Muscle of arm (tissue), 12 donors: ENCODE data around the gene FERMT3. TPM values are rescaled to one million over a fixed set of nuclear protein-coding genes. Genes with fewer than 3 reads are reported as not detected.
"Not testable (repeated sequence)": the region's sequence is repeated elsewhere in the genome, so short reads cannot be mapped to it uniquely, and the experiment has no call there.

Source experiments
- DNase-seq: peaks from one replicate; pipeline ENCODE4 v3.0.0-alpha.2; 2013
- polyA plus RNA-seq, 12 donors: library from polyadenylated mRNA; unstranded; fragments of 120-200 nt; gene quantifications; one replicate each; pipeline ENCODE4 v1.2.1, GENCODE V29; 2013; ENCODE audit not compliant: insufficient read length in 12 of 12

Gene FERMT3
- polyA plus RNA-seq, 12 donors: 5.2 to 16.7 (median 7.5) TPM; not detected in 1

DNA sequence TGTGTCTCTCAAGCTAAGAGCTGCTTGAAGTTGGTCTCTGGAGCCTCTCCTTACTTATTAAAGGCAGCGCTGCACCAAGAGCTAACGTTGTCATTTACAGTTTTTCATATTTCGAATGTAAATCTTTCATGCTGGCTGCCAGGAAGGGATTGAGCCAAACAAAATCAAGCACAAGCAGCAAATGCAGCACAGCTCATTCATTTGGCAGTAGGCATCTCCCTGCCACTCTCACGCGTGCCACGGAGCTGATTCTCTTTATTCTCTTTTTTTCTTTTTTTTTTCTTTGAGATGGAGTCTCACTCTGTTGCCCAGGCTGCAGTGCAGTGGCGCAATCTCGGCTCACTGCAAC, 26.4 kb downstream of the FERMT3 start:
- DNase-seq: no peak

DNA sequence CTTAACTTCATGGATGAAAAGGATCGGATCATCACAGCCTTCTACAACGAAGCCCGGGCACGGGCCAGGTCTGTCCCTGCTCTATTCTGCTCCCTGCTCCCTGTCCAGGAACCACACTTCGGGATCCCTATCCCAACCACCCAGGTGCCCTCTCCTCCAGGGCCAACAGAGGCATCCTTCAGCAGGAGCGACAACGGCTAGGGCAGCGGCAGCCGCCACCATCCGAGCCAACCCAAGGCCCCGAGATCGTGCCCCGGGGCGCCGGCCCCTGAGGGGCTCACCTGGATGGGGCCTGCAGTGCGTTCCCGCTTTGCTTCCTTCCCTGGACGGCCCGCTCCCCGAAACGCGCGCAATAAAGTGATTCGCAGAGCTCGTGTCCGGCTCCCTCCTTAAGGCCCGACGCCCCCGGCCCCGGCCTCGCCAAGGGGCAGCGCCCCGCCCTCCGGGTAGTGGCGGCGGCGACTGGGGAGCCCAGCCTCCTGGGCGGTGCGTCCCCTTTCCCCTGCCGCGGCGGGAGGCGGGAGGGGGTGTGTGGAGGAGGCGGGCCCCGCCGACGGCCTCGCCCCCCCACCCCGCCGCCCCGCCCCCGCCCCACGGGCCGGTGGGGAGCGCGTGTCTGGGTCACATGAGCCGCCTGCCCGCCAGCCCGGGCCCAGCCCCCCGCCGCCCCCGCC, 27.5 kb downstream of the FERMT3 start, which contains the start of gene VEGFB:
Gene VEGFB, plus strand, starts transcription at position 672 of the 674 bp plus-strand sequence. CDS start 250 bp downstream, outside the sequence.
- DNase-seq: no peak

DNA sequence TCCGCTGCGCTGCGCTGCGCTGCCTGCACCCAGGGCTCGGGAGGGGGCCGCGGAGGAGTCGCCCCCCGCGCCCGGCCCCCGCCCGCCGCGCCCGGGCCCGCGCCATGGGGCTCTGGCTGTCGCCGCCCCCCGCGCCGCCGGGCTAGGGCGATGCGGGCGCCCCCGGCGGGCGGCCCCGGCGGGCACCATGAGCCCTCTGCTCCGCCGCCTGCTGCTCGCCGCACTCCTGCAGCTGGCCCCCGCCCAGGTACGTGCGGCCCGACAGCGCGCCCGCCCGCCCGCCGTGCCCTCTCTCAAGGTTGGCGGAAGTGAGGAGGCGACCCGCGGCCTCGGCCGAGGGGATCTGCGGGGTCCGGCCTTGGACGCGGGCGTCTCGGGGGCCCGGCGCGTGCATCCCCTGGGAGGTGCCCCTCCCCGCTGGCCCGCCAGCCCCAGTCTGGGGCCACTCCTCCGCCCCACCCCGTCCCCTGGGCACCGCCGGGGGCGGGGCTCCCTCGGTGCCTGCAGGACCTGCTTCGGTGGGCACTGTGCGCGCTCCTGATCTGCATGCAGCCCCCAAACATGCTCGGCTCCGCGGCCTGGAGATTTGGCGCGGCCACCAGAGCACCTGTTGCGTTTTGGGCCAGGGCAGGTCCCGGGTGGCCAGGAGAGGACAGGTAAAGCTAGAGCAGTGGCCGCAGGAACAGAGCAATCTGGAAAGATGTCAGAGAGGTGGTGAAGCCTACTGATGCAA, 28.3 kb downstream of the FERMT3 start:
- DNase-seq: no peak

DNA sequence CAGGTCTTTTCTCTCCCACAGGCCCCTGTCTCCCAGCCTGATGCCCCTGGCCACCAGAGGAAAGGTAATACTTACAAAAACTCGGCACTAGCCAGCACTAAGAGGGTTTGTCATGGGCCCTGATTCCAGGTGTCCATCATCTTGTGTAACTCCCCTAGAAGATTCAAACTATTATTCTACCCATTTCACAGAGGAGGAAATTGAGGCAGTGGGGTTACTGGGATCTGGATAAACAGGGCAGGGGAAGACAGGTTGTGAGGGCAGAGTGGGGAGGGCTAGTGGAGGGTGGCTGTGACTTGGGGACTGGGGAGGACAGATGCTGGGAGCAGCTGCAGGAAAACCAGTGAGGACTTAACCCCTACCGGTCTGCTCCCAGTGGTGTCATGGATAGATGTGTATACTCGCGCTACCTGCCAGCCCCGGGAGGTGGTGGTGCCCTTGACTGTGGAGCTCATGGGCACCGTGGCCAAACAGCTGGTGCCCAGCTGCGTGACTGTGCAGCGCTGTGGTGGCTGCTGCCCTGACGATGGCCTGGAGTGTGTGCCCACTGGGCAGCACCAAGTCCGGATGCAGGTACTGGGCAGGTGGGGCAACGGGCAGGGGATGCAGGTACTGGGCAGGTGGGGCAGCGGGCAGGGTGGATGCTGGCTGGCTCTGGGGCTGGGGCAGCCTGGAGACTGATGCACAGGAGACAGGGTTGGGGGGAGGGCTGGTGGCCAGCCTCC, 29.1 kb downstream of the FERMT3 start:
- DNase-seq: no peak

DNA sequence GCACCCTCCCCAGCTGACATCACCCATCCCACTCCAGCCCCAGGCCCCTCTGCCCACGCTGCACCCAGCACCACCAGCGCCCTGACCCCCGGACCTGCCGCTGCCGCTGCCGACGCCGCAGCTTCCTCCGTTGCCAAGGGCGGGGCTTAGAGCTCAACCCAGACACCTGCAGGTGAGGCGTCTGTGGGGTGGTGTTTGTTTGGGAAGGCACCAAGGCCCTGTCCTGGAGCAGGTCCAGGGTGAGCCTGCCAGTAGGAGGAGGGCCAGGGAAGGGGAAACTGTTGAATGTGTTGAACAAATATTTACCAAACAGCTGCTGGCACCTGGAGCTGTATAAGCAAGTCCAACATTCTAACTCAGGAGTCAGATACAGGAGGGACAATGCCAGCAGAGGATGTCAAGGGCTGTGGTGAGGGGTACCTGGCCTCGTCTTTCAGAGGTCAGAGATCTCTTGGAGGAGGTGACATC, 31.0 kb downstream of the FERMT3 start:
- no peak for DNase-seq

DNA sequence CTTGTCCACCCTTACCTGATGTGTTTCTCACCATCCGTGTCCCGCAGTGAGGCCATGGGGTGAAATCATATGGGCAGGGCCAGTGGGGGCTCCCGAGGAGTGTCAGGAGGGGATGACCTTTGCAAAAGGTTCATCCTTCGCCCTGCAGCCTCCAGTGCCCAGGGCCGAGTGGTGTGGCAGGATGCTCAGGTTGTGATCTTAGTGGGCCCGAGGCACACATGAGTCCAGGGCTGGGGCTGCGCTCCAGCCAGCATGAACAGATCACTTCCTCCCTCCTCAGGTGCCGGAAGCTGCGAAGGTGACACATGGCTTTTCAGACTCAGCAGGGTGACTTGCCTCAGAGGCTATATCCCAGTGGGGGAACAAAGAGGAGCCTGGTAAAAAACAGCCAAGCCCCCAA, 31.6 kb downstream of the FERMT3 start:
- DNase-seq: no peak

DNA sequence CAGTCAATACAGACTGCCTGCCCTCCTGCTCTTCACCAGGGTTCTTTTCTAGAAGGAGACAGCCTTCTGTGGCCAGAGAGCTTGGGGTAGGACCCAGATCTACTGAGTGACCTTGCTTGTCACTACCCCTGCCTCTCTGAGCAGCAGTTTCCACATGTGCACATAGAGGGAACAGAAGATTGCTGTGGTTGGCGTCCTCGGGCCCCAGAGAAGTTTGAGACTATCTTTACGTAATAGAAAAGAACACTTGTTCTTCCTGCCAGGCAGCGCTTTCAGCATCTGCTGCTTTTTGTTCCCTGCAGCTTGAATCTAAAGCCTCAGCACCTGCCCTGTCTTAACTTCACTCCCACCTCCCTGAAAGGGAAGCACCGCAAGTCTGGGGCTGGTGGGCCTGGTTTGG, 32.5 kb downstream of the FERMT3 start:
- DNase-seq: no peak

DNA sequence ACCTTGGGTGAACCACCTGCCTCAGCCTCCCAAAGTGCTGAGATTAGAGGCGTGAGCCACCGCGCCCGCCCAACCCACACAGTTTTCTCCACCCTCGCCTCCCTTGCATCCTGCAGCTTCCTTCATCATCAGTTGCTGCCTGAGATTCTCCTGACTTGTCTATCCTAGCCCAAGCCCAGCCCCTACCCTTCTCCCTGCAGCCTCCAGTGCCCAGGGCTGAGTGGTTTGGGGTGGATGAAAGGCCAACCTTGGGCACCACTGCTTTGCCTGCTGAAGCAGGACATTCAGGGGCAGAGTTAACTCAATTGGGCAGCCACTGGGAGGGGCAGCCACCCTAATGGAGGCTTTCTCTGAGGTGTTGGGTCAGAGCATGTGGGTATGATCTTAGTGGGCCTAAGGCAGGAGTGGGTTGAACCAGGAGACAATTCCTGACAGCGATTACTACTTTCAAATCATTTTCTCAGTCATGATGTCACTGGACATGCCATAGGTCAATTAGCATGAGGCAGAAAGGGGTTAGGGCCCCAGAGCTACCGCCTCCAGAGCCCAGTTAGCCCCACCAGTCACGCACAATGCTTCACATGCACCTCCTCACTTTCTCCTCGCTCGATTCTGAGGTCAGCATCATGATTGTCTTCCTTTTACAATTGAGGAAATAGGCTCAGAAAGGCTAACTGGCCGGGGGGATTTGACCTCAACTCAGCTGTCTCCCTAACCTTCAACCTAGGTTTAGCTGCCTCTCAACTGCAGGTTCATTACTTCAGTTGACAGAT, 33.3 kb downstream of the FERMT3 start:
- no peak for DNase-seq

DNA sequence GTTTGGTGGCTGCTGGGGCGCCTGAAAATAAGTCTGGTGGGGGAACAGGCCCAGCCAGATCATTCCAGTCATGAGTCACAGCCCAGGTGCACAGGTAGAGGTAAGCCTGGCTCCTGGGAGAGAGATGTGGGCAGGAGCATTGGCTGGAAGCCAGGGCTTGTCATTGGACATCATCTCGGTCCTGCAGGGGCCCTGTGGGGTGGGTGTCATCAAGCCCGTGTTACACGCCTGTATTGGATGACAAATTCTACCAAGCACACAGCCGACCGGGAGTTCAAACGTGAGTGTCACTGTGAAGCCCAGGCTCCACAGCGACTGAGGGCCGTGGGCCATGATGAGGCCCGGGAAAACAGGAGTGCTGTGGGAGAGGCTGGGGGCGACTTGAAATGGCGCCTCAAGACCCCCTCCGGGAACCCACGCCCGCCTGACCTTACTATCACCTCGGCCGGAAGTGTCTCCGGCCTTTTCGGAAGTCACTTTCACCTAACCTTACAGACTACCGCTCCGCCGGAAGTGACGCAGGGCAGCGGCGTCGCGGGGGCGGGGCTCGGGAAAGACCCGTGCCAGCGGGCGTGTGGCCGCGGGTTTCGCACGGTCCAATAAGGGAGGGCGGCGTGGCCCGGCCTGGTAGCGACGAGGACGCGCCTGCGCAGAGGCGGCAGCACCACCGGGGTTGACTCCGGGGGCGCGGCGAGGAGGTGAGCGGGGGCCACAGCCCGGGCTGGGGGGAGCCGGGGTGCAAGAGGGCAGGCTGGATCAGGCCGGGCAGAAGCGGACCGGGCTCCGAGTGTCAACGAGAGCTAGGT, 34.1 kb downstream of the FERMT3 start, which contains the start of gene FKBP2:
Gene FKBP2, plus strand, starts transcription at position 661 of the 806 bp plus-strand sequence. CDS start 1,293 bp downstream, outside the sequence.
- DNase-seq: peak; percentile 98

DNA sequence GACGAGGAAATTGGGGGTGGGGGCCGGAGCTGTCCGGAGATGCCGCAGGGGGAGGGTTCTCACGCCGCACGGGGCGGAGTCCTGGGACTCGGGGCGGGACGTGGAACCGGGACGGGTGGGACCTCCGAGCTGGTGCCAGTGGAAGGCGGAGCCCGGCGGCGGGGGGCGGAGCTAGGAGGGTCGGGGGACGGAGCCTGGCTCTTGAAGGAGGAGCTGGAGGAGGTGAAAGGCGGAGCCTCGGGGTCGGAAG, 34.6 kb downstream of the FERMT3 start:
- no peak for DNase-seq

DNA sequence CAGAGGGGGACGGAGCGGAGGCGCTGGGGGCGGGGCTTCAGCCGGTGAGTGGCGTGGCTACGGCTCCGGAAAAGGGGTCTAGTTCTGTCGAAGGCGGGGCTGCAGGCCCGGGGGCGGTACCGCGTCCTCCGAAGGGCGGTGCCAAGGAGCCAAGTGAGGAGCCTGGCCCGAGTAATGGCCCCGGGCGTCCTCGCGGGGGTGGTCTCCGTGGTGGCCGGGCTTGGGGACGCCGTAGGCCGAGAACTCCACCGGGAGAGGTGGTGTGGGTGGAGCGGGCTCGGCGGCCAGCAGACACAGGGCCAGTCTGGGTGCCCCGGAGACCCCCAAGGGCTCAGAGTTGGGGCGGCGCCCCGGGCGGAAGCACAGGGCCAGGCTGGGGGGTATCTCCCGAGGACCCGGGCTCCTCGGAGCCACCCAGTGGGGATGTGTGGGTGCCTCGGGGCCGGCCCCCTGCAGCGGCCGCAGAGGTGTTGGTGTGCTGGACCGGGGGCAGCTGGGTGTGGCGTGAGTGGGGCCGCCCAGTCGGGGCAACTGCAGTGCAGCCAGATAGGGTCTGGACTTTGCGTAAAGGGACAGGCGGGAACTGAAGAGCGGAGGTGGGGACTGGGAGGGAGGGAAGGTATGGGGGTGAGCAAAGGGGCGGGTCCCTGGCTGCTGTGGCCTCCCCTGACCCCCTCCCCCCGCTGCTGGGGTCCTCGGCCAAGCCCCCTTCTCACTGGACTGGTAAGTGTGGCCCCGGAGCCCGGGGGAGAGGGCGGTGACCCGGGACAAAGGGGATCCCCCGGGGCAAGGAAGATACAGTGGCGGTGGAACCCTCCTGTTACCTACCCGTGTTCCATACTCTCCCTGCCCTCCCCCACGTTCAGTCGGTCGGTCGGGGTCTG, 35.2 kb downstream of the FERMT3 start:
- DNase-seq: peak; percentile 100

DNA sequence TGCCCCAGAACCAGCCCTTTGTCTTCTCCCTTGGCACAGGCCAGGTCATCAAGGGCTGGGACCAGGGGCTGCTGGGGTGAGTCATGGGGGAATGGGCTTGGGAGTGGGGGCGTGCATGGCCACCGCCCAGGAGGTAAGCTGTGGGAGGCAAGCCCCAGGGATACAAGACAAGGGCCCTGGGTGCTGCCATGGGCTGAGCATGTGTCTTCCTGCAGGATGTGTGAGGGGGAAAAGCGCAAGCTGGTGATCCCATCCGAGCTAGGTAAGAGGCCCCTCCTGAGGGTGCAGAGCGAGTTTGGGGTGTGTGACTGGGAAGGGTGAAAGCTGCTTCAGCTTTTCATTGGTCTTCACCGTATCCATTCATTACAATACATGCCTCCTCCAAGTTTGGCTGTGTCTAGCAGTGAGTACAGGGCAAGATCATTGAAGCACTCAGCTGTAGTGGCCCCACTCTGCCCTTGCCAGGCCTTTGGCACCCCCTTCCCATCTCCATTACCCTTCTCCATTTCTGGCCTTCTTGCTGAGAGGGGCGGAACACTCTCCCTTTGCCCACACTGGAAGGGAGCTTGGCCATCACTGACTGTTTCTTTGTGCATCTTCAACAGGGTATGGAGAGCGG, 36.8 kb downstream of the FERMT3 start:
- no peak for DNase-seq

DNA sequence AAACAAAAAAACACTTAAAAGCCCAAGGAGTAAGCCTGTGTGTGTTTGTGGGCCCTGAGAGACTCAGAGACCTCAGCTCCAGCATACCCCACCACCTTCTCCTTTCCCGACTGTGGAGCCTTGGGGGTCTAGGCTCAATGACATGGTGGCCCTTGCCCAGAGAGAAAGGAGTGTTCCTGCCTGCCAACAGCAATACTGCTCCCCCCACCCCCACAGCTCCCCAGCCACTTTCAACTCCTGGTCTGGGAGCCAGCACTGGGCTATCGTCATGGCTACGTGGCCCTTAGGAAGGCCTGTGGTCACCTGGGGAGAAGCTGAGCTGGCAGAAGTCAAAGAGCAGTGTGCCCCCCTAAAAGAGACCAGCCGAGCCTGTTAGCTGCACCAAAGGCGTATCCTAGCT, 37.6 kb downstream of the FERMT3 start:
- no peak for DNase-seq

DNA sequence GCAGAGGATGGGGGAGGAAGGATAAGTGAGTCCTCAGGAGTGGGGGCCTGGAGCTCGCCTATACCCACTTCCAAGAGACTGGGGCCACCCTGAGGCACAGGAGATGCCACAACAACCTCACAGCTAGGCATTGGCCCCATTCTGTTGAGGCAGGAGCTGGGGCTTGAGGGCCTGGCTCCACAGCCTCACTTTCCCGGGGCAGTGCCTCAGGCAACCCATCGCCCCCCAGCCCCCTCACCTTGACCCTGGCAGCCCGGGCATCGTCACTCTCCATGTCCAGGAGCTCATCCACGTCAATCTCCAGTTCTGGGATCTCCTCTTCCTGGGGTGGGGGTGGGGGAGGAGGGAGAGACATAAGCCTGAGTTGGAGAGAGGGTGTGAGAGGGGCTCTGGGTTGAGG, 38.4 kb downstream of the FERMT3 start:
- no peak for DNase-seq

DNA sequence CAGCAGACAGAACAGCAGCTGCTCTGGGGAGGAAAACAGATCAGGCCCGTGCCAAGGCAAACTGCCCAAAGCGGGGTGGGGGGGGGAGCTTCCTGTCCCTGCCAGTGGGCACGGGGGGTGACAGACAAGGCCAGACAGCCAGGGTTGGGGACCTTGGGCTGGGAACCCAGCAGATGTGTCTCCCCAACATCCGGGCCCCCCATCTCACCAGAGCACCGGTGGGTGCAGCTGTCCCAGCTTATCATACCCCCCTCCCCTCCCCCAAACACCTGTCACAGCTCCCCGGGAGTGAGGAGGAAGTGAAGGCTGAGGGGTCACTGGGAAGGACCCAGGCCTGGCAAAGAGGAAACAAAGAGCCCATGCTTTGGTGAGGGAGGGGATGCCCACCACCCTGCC, 38.9 kb downstream of the FERMT3 start:
- DNase-seq: no peak

DNA sequence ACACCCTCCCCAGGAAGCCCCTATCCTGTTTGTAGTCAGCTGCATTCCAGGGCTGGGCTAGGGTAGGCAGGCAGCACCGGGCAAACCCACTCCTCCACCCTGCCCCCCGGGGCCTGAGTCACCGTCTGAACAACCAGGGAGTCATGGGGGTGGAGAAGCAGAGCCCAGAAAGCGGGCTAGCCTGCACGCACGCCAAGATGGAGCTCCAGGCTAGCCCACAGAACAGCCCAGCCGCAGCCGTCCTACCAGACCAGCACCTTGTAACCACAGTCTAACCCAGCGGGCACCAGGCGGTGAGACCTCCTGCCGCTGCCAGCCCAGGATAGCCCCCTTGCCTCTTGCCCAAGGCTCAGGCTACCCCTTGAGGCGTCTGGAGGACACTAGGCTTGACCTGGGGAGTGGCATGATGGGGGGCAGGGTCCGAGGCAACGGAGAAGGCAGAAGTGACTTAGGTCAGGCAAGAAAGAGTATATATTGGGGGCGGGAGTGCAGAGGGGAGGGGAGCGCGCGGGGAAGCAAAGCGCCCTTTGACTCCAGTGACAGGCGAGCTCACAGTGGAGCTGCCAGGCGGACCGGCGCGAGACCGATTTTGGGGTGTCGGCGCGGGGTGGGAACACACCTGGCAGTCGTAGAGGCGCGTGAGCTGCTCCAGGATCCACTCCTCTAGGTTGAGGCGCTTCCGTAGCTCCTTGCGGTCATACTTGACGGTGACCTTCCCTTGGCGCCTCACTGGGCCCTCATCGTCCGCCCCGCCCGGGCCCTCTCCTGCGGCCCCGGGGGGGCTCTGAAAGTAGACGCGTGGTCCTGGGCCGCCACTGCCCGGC, 39.5 kb downstream of the FERMT3 start:
- no peak for DNase-seq

DNA sequence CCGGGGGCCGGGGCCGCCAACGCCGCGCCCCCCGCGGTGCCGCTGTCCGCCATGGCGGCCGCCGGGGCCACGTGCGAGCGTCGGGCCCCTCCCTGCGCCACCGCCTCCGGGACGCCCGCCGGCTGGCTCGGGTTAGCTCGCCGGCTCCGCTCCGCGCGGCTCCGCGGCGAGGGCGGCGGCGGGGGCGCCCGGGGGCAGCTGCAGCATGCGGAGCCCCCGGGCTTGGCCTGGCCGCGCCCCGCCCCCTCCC, 40.0 kb downstream of the FERMT3 start:
- DNase-seq: not testable (repeated sequence)

DNA sequence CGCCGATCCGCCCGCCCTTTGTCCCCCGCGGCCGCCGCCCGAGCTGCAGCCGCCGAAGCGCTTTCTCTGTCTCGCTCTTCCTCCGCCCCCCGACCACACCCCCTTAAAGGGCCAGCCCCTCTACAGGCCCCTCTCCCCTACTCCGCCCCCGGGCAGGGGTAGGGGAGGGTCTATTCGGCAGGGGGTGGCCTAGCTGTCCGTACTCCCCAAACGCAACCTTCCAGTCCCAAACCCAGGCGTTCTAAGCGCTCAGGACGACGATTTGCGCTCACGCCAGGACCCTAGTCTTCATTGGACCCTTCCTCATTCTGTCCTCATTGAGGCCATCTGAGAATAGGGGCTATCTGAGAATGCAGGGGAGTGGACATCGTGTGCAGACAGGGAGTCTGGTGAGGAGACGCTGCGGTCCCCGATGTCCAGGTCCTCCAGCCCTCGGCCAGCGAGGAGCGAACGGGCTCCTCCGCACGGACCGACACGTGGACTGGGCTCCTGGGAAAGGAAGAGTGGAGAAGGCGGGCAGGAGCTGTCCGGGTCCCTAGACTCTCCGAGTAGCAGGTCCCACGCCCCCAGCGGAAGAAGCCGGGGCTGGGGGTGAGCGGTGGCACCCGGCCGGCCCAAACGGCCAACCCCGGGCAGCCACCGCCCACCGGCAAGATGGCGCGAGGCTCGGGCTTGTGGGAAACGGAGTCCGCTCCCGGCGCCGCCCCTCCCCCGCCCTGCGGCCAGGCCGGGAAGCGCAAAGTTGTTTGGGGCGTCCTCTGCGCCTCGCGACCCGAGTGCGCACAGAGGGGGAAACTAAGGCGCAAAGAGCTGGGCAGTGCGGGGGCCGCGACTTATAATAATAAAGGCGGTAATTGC, 40.6 kb downstream of the FERMT3 start, which contains the start of gene PPP1R14B:
Gene PPP1R14B, minus strand, starts transcription at position 73 of the 858 bp plus-strand sequence. CDS start 270 bp downstream, outside the sequence.
- peak; percentile 86 for DNase-seq
